GM23338 (cell line): Measurements from ENCODE around the gene PAX3. TPM values are rescaled to one million over a fixed set of nuclear protein-coding genes. Genes with fewer than 3 reads are reported as not detected.

Experiments
- ATAC-seq: fragments of 200-7000 bp; cut with Tn5 transposase; 3 replicates; pipeline ENCODE4 v1.9.1; 2020
- DNase-seq: peaks from one replicate; pipeline ENCODE4 v3.0.0-alpha.2; 2015; ENCODE audit warnings: low spot score
- H2AFZ ChIP-seq: fragments of 200-600 bp; sonication (generic); 2 replicates; pipeline ENCODE4 v1.8.0; 2016; ENCODE audit warnings: antibody characterized with exemption, mild to moderate bottlenecking, moderate library complexity
- H3F3A ChIP-seq: fragments of 200-600 bp; sonication (generic); replicated peaks from 2 replicates; pipeline ENCODE4 v1.8.0; 2017; ENCODE audit warnings: antibody characterized with exemption, mixed run types, low read depth
- H3K27ac ChIP-seq: fragments of 200-600 bp; sonication (generic); 2 replicates; pipeline ENCODE4 v1.6.1; 2016; ENCODE audit warnings: low read depth
- H3K27me3 ChIP-seq: fragments of 200-600 bp; sonication (generic); 2 replicates; pipeline ENCODE4 v1.8.0; 2016; ENCODE audit warnings: mild to moderate bottlenecking, mixed run types, moderate library complexity; ENCODE audit not compliant: insufficient read depth
- H3K36me3 ChIP-seq: fragments of 200-600 bp; sonication (generic); 2 replicates; pipeline ENCODE4 v1.8.0; 2016; ENCODE audit warnings: mild to moderate bottlenecking; ENCODE audit not compliant: insufficient read depth
- H3K4me1 ChIP-seq: fragments of 200-600 bp; sonication (generic); 2 replicates; pipeline ENCODE4 v1.8.0; 2016; ENCODE audit warnings: mild to moderate bottlenecking, moderate library complexity; ENCODE audit not compliant: insufficient read depth
- H3K4me2 ChIP-seq: fragments of 200-600 bp; sonication (generic); 2 replicates; pipeline ENCODE4 v1.7.1; 2017; ENCODE audit warnings: mixed run types
- H3K4me3 ChIP-seq: fragments of 200-600 bp; sonication (generic); 2 replicates; pipeline ENCODE4 v1.6.1; 2016; ENCODE audit warnings: mixed run types
- H3K79me2 ChIP-seq: fragments of 200-600 bp; sonication (generic); replicated peaks from 2 replicates; pipeline ENCODE4 v1.8.0; 2017; ENCODE audit warnings: mild to moderate bottlenecking; ENCODE audit not compliant: insufficient read depth
- H3K9me2 ChIP-seq: fragments of 200-600 bp; sonication (generic); 2 replicates; pipeline ENCODE4 v1.8.0; 2017; ENCODE audit not compliant: insufficient read depth
- H4K20me1 ChIP-seq: fragments of 200-600 bp; sonication (generic); replicated peaks from 2 replicates; pipeline ENCODE4 v1.8.0; 2017; ENCODE audit warnings: mild to moderate bottlenecking; ENCODE audit not compliant: insufficient read depth
- H3K27ac Mint-ChIP-seq: 2 replicates; pipeline ENCODE4 v1.8.0; 2020; ENCODE audit warnings: inconsistent platforms, mild to moderate bottlenecking, moderate library complexity, mixed read lengths
- H3K27me3 Mint-ChIP-seq: 3 replicates; pipeline ENCODE4 v1.8.0; 2022; ENCODE audit warnings: low read depth, mild to moderate bottlenecking, moderate library complexity, mixed read lengths, inconsistent platforms; ENCODE audit not compliant: insufficient read depth, poor library complexity
- H3K36me3 Mint-ChIP-seq: 3 replicates; pipeline ENCODE4 v1.8.0; 2021; ENCODE audit warnings: low read depth, mild to moderate bottlenecking, inconsistent platforms, moderate library complexity, mixed read lengths
- H3K4me1 Mint-ChIP-seq: 3 replicates; pipeline ENCODE4 v1.8.0; 2020; ENCODE audit warnings: mild to moderate bottlenecking, inconsistent platforms, mixed read lengths
- H3K4me3 Mint-ChIP-seq: 3 replicates; pipeline ENCODE4 v1.8.0; 2021; ENCODE audit warnings: moderate library complexity, mild to moderate bottlenecking, inconsistent platforms, mixed read lengths
- H3K9me3 Mint-ChIP-seq: 3 replicates; pipeline ENCODE4 v1.8.0; 2020; ENCODE audit warnings: moderate library complexity, mild to moderate bottlenecking, inconsistent platforms, mixed read lengths
- CREB1 ChIP-seq: fragments of 250-450 bp; sonication (Bioruptor Pico); IDR thresholded peaks from 2 replicates; pipeline ENCODE4 v1.5.0; 2020; ENCODE audit warnings: low read depth, mild to moderate bottlenecking, moderate library complexity
- ETS1 ChIP-seq: IDR thresholded peaks from 2 replicates; pipeline ENCODE4 v1.6.1; 2016; ENCODE audit warnings: antibody characterized with exemption
- EZH2 ChIP-seq: fragments of 200-600 bp; sonication (generic); IDR thresholded peaks from one replicate; pipeline ENCODE4 v1.8.0; 2017; ENCODE audit warnings: antibody characterized with exemption, mild to moderate bottlenecking, low read depth; ENCODE audit not compliant: unreplicated experiment
- EZH2phosphoT487 ChIP-seq: fragments of 200-600 bp; sonication (generic); IDR thresholded peaks from one replicate; pipeline ENCODE4 v1.8.1; 2018; ENCODE audit warnings: antibody characterized with exemption; ENCODE audit not compliant: unreplicated experiment
- JUNB ChIP-seq: IDR thresholded peaks from one replicate; pipeline ENCODE4 v1.6.1; 2016; ENCODE audit warnings: antibody characterized with exemption; ENCODE audit not compliant: unreplicated experiment
- NANOG ChIP-seq: IDR thresholded peaks from 2 replicates; pipeline ENCODE4 v1.6.1; 2016; ENCODE audit warnings: antibody characterized with exemption, borderline replicate concordance
- POLR2AphosphoS5 ChIP-seq: IDR thresholded peaks from 2 replicates; pipeline ENCODE4 v1.6.1; 2016; ENCODE audit warnings: antibody characterized with exemption, low read depth
- STAT1 ChIP-seq: IDR thresholded peaks from one replicate; pipeline ENCODE4 v1.6.1; 2016; ENCODE audit warnings: antibody characterized with exemption; ENCODE audit not compliant: unreplicated experiment
- ZNF114 ChIP-seq: fragments of 250-450 bp; sonication (Bioruptor Pico); IDR thresholded peaks from 2 replicates; pipeline ENCODE4 v1.5.0; 2020; ENCODE audit warnings: mild to moderate bottlenecking, moderate library complexity
- ZNF331 ChIP-seq: fragments of 250-450 bp; sonication (Bioruptor Pico); IDR thresholded peaks from 2 replicates; pipeline ENCODE4 v1.5.0; 2020; ENCODE audit warnings: low read depth, mild to moderate bottlenecking, moderate library complexity
- ZNF462 ChIP-seq: fragments of 250-450 bp; sonication (Bioruptor Pico); IDR thresholded peaks from 2 replicates; pipeline ENCODE4 v1.5.0; 2020; ENCODE audit warnings: mild to moderate bottlenecking, moderate library complexity
- polyA plus RNA-seq: library from polyadenylated mRNA; unstranded; fragments of >200 nt; fragmentation: Nextera tagmentation; extraction: Ambion mirVana; gene quantifications from 2 replicates; pipeline ENCODE4 v1.2.1, GENCODE V29; 2016
- total RNA-seq: library from RNA; depleted of rRNA; stranded (reverse); fragments of >200 nt; shearing (Covaris generic); gene quantifications from 2 replicates; pipeline ENCODE4 v1.2.3, GENCODE V29; 2014
- TF ChIP-seq, protein P1 (sequence below): IDR thresholded peaks from one replicate; pipeline ENCODE4 v1.6.1; 2018; ENCODE audit warnings: antibody characterized with exemption; ENCODE audit not compliant: unreplicated experiment
- TF ChIP-seq, protein P2 (sequence below), 2 experiments: fragments of 200-600 bp in 1 of 2; sonication (generic) in 1 of 2; conservative IDR thresholded peaks; 2 replicates each; pipeline versions ENCODE4 v1.5.1 to v1.6.1; 2016 to 2017; ENCODE audit warnings: antibody characterized with exemption in 2 of 2, low read depth in 2 of 2, mild to moderate bottlenecking in 2 of 2, moderate library complexity in 1 of 2

Gene PAX3
- total and polyA plus RNA-seq, 2 experiments from 2014 or later = not detected

GRCh38 chr2:222178450-222178849 lies 120.3 kb downstream of the PAX3 start:
- H3F3A ChIP-seq = no peaks in the 10 kb centered on the region
- Mint-ChIP-seq H3K27ac (no peak overlapping the region), H3K36me3 (no peaks in the 10 kb centered on the region), H3K4me3 (no peak overlapping the region), H3K27me3 (peaks cover 3% of the 10 kb centered on the region), H3K9me3 (no peaks in the 10 kb centered on the region), H3K4me1 (peaks cover 12% of the 10 kb centered on the region)
- no peaks in the 10 kb centered on the region for H3K36me3 ChIP-seq
- no peak overlapping the region for H3K27ac ChIP-seq
- H3K27me3 ChIP-seq = peaks cover 10% of the 10 kb centered on the region
- no peaks in the 10 kb centered on the region for H4K20me1 ChIP-seq
- no peak for ATAC-seq
- TF ChIP-seq, protein P1, sequence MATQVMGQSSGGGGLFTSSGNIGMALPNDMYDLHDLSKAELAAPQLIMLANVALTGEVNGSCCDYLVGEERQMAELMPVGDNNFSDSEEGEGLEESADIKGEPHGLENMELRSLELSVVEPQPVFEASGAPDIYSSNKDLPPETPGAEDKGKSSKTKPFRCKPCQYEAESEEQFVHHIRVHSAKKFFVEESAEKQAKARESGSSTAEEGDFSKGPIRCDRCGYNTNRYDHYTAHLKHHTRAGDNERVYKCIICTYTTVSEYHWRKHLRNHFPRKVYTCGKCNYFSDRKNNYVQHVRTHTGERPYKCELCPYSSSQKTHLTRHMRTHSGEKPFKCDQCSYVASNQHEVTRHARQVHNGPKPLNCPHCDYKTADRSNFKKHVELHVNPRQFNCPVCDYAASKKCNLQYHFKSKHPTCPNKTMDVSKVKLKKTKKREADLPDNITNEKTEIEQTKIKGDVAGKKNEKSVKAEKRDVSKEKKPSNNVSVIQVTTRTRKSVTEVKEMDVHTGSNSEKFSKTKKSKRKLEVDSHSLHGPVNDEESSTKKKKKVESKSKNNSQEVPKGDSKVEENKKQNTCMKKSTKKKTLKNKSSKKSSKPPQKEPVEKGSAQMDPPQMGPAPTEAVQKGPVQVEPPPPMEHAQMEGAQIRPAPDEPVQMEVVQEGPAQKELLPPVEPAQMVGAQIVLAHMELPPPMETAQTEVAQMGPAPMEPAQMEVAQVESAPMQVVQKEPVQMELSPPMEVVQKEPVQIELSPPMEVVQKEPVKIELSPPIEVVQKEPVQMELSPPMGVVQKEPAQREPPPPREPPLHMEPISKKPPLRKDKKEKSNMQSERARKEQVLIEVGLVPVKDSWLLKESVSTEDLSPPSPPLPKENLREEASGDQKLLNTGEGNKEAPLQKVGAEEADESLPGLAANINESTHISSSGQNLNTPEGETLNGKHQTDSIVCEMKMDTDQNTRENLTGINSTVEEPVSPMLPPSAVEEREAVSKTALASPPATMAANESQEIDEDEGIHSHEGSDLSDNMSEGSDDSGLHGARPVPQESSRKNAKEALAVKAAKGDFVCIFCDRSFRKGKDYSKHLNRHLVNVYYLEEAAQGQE = no peak
- TF ChIP-seq ZNF114 (no peak), EZH2phosphoT487 (no peak), ZNF331 (CRISPR knock-in tag) (no peak), ETS1 (no peak), EZH2 (no peak), STAT1 (no peak), JUNB (no peak), ZNF462 (no peak), POLR2AphosphoS5 (no peak), CREB1 (CRISPR knock-in tag) (no peak), NANOG (no peak)
- TF ChIP-seq, protein P2, sequence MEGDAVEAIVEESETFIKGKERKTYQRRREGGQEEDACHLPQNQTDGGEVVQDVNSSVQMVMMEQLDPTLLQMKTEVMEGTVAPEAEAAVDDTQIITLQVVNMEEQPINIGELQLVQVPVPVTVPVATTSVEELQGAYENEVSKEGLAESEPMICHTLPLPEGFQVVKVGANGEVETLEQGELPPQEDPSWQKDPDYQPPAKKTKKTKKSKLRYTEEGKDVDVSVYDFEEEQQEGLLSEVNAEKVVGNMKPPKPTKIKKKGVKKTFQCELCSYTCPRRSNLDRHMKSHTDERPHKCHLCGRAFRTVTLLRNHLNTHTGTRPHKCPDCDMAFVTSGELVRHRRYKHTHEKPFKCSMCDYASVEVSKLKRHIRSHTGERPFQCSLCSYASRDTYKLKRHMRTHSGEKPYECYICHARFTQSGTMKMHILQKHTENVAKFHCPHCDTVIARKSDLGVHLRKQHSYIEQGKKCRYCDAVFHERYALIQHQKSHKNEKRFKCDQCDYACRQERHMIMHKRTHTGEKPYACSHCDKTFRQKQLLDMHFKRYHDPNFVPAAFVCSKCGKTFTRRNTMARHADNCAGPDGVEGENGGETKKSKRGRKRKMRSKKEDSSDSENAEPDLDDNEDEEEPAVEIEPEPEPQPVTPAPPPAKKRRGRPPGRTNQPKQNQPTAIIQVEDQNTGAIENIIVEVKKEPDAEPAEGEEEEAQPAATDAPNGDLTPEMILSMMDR (conservative IDR thresholded peaks at IDR 0.05; ENCODE audit: low read depth in 2 of 2) = no peak
- no peak for DNase-seq
- peaks cover 8% of the 10 kb centered on the region; the same call in 1 of the 2 replicates for H3K4me1 ChIP-seq
- 0 out of 2 replicates have a peak, but pooled peaks cover 6% of the 10 kb centered on the region for H3K9me2 ChIP-seq
- no peaks in the 10 kb centered on the region for H3K79me2 ChIP-seq
- H3K4me3 ChIP-seq = no peak overlapping the region
- no peak overlapping the region for H3K4me2 ChIP-seq
- no peak overlapping the region for H2AFZ ChIP-seq
